Psoas muscle (tissue), 8 donors: ENCODE data around the gene ADAP1. TPM values are rescaled to one million over a fixed set of nuclear protein-coding genes. Genes with fewer than 3 reads are reported as not detected.

Source experiments
- ATAC-seq, 4 donors: fragments of 200-7000 bp; cut with Tn5 transposase; one replicate each; pipeline ENCODE4 v1.9.1; 2020; ENCODE audit warnings: moderate library complexity in 3 of 4, mild to moderate bottlenecking in 2 of 4
- DNase-seq, 2 donors: peaks; one replicate each; pipeline ENCODE4 v3.0.0-alpha.2; 2020
- H3K27ac ChIP-seq: fragments of 200-600 bp; one replicate; pipeline ENCODE4 v1.8.0; 2022
- H3K27me3 ChIP-seq, 3 donors: fragments of 200-600 bp in 1 of 3; one replicate each; pipeline versions ENCODE4 v1.6.1 to v1.8.0; 2013 to 2022; ENCODE audit warnings: low read length in 2 of 3, mild to moderate bottlenecking in 2 of 3, moderate library complexity in 1 of 3; ENCODE audit not compliant: insufficient read depth in 3 of 3
- H3K36me3 ChIP-seq, 2 donors: fragments of 200-600 bp in 1 of 2; one replicate each; pipeline versions ENCODE4 v1.6.1 to v1.8.0; 2013 to 2022; ENCODE audit warnings: low read depth in 1 of 2, mild to moderate bottlenecking in 1 of 2, moderate library complexity in 1 of 2; ENCODE audit not compliant: insufficient read depth in 1 of 2
- H3K4me1 ChIP-seq: fragments of 200-600 bp; one replicate; pipeline ENCODE4 v1.8.0; 2022
- H3K4me3 ChIP-seq: fragments of 200-600 bp; one replicate; pipeline ENCODE4 v1.8.0; 2022; ENCODE audit warnings: mild to moderate bottlenecking
- H3K9me3 ChIP-seq: fragments of 200-600 bp; one replicate; pipeline ENCODE4 v1.8.0; 2022
- CTCF ChIP-seq: fragments of 200-600 bp; IDR thresholded peaks from one replicate; pipeline ENCODE4 v1.8.0; 2022; ENCODE audit warnings: antibody characterized with exemption
- WGBS, 3 donors: extraction: QIAGEN DNeasy Blood & Tissue Kit; methylation state at CpG; one replicate each; pipeline versions ENCODE4 v1.1.6 to v1.1.7; 2013; 5-methylcytosine and 5-hydroxymethylcytosine counted together
- intact Hi-C, 2 donors: fragments of 100-400 bp; cut with DNase I; formaldehyde crosslinking; loops; one replicate each; pipeline versions ENCODE4 v1.11.0 to v1.14.2; 2022
- polyA plus RNA-seq, 3 donors: library from polyadenylated mRNA; stranded (reverse); fragments of 200-250 nt; gene quantifications; one replicate each; pipeline ENCODE4 v1.2.3, GENCODE V29; 2013
- total RNA-seq, 4 donors: library from RNA; stranded (reverse); fragmentation: NEBNext Ultra II Directional in 2 of 4; extraction: Animal tissue kit (Norgen Biotek cat#: 25700) in 2 of 4; gene quantifications; one replicate each; pipeline versions ENCODE4 v1.2.1 to v1.2.4, GENCODE V29; 2021 to 2023
- donor health status: healthy with polysubstance abuse.
- donor health status: DM: no; HTN: no; CAD: no; lungs with moderate emphysema.
- donor health status: Bipolar disorder and iron deficiency.
- donor health status: healthy.
- donor health status: DM: yes; HTN: yes; CAD: no.
- donor health status: DM: no; HTN: no; CAD: no.
- donor health status: DM: no; HTN: no; CAD: no.
- donor health status: DM: yes; HTN: yes; CAD: no.

ADAP1 gene
- total and polyA plus RNA-seq, 7 donors, result 0.18 to 1.4 (median 0.88) TPM

DNA sequence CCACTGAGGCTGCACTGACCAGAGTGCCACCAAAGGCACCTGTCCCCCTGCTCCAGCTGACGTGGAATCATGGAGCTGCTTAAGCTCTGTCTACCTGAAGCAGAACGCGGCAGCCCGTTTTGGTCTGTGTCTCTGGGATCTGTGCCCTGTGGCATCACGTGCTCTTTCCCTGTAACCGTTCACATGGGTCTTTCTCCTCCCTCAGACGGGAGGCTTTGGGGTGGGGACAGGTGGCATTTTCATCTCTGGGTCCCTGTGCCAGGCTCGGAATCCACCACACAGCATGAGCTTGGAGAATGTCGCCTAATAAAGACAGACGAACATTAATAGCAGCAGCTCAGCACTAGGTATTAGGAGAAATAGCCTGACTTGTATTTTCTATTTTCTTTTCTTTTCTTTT is 1.6 kb upstream of the ADAP1 start:
- ATAC-seq, result no peak
- Histone ChIP-seq H3K4me3 (no peak overlapping the region), H3K4me1 (no peaks in the 10 kb centered on the region), H3K27ac (no peak overlapping the region), H3K27me3 (peaks cover 0 to 46% (median 14%) of the 10 kb centered on the region in 3 donors), H3K36me3 (no peaks in the 10 kb centered on the region), H3K9me3 (no peaks in the 10 kb centered on the region)
- no peak for TF ChIP-seq CTCF
- DNase-seq, result peak in 1 of 2 donors; percentile 32
- WGBS, 3 donors, result 57 to 73% (median 62%) methylated on average over 10 of the region's 10 CpGs
- intact Hi-C loops, result loop anchor here in 1 of 2 donors (5.0 kb wide), 1 partner anchor 49 kb away; no protein-coding TSS in a partner anchor

DNA sequence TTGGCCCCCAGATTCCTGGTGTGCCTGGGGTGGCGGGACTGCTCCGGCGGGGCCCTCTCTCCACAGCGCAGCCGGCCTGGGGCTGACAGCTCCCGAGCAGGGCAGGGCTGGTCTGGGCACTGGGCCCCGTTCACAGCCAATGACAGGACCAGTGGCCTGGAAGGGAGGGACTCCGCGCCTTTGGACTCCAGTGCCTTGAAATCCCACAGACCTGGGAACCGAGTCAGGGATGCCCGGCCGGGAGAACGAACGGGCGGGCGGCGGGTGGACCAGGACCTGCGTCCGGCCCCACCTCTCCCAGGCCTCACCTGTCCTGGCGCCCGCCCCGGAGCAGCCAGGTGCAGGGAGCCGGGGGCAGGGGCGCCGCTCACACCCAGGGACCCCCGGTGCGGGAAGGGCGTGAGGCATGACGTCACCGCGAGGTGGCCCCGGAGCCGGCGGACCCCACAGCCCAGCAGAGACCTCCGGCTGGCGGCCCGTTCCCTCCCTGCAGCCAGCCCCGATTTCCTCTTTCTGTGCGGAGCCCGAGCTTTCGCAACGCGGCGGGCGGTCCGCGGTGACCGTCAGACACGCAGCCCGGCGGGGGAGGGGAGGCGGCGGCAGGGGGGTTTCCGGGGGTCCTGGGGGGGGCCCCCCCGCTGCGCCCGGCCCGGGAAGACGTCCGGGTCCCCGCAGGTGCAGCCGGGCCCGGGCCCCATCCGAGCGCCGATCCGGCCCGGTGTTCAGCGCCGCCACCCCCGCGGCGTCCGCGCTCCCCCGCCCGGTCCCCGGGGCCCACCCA is 743 bp downstream of the ADAP1 start:
- Histone ChIP-seq H3K4me3 (peak overlapping the region; percentile 62), H3K4me1 (no peaks in the 10 kb centered on the region), H3K9me3 (no peaks in the 10 kb centered on the region), H3K27ac (no peak overlapping the region), H3K27me3 (peaks cover 0 to 62% (median 17%) of the 10 kb centered on the region in 3 donors), H3K36me3 (no peaks in the 10 kb centered on the region)
- ATAC-seq (peak; percentile 18 to 44 (median 34)), DNase-seq (peak; percentile 56 to 71)
- TF ChIP-seq CTCF, result no peak
- WGBS, 3 donors, result 2 to 3% (median 3%) methylated on average over 27 to 78 of the region's 78 CpGs
- intact Hi-C loops, result no loop called here

DNA sequence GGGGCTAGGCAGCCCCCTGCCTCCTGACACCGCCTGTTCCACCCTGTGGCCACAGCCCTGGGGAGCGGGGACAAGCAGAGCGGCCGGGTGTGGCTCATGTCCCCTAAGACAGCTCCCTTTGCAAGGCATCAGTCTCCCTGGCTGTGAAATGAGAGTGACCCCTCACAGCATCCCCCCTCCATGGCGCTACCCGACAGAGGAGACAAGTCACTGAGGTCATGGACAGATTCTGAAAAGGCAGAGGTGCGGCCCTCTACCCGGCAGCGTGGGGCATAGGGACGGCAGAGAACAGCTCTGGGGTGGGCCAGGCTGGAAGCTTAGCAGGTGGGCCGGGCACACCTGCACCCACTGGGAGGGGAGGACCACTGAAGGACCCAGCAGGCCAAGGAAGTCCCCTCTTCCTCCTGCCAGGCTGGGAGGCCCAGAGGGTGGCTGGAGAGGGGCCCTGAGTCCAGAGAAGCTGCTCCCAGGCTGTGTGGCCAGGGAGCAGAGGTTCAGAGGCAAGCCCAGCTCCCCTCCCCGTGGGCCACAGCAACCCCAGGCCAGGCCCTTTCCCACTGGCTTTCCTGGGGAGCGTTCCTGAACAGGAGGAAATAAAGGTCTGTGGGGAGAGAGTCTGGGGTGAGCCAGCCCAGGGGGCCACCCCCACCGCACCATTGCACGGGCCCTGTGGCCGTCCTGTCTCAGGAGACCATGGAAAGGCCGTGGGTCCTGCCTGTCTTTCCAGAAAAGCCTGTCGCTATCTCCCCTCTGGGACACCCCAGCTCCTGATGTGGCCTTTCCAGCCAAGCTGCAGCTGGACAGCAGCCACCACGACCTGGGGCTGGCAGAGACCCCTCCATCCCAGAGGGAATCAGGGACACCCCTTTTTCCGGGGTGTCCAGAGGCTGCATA is 1.7 kb downstream of the ADAP1 start:
- H3K9me3 ChIP-seq, result no peaks in the 10 kb centered on the region
- intact Hi-C loops, result no loop called here
- DNase-seq, result peak in 1 of 2 donors; percentile 44
- TF ChIP-seq CTCF, result no peak
- H3K36me3 ChIP-seq, result no peaks in the 10 kb centered on the region
- ATAC-seq, result no peak
- peaks cover 0 to 59% (median 17%) of the 10 kb centered on the region in 3 donors for H3K27me3 ChIP-seq
- peak overlapping the region; percentile 62 for H3K4me3 ChIP-seq
- no peak overlapping the region for H3K27ac ChIP-seq
- H3K4me1 ChIP-seq, result no peaks in the 10 kb centered on the region
- 67 to 75% (median 71%) methylated on average over 18 to 20 of the region's 20 CpGs for WGBS, 3 donors

- ATAC-seq, result no peak
- Histone ChIP-seq H3K9me3 (no peaks in the 10 kb centered on the region), H3K36me3 (no peaks in the 10 kb centered on the region), H3K4me3 (no peak overlapping the region), H3K4me1 (no peaks in the 10 kb centered on the region), H3K27ac (no peak overlapping the region), H3K27me3 (peaks cover 0 to 62% (median 15%) of the 10 kb centered on the region in 3 donors)
- intact Hi-C loops, result no loop called here
- 87 to 91% (median 89%) methylated on average over 21 of the region's 21 CpGs for WGBS, 3 donors
- DNase-seq, result peak in 1 of 2 donors; percentile 39
- no peak for TF ChIP-seq CTCF
These were observed 2.5 kb downstream of the ADAP1 start for GRCh38 chr7:951881-952547.
